Hepatocyte (in vitro differentiated cells): ENCODE data around the gene AKAP13.

Experiments used
- EZH2 ChIP-seq: fragments of 200-600 bp; sonication (generic); IDR thresholded peaks from 2 replicates; pipeline ENCODE4 v1.6.1; 2016; ENCODE audit warnings: antibody characterized with exemption, mild to moderate bottlenecking, borderline replicate concordance
- TF ChIP-seq, protein P1 (sequence below): fragments of 200-600 bp; sonication (generic); IDR thresholded peaks from 2 replicates; pipeline ENCODE4 v1.5.1; 2016; ENCODE audit warnings: antibody characterized with exemption, mild to moderate bottlenecking; ENCODE audit not compliant: poor library complexity

DNA sequence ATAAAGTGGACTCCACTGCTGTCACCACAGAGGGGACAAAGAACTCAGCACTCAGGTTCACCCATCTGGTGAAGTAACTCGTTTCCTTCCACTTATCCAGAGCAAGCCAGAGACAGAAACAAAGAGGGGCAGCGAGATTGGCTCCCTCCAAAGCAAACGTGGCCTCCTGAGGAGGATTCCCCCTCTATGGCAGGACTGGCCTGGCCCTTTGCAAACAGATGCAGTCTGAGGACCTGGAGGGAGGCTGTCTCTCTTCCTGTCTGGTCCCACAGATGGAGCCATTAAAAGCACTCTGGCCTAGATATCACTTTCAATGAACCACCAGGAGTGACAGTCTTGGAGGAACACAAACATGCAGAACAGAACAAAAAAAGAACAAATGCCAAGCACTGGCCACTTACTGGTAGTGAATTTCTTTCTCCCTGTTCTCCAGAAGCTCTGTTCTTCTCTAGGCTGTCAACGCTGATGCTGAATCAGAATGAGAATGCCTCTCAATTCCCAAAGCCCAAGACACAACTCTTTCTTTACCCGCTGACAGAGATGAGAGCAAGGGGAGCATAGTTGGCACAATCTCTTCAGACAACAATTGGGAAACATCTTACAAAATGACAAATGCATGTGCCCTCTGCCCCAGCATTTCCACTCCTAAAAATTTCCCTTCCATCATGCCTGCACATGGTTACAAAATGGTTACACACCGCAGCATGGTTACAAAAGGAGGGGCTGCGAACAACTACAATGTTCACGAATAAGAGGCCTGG is 400.0 kb downstream of the AKAP13 start:
- no peak for TF ChIP-seq EZH2
- TF ChIP-seq, protein P1, sequence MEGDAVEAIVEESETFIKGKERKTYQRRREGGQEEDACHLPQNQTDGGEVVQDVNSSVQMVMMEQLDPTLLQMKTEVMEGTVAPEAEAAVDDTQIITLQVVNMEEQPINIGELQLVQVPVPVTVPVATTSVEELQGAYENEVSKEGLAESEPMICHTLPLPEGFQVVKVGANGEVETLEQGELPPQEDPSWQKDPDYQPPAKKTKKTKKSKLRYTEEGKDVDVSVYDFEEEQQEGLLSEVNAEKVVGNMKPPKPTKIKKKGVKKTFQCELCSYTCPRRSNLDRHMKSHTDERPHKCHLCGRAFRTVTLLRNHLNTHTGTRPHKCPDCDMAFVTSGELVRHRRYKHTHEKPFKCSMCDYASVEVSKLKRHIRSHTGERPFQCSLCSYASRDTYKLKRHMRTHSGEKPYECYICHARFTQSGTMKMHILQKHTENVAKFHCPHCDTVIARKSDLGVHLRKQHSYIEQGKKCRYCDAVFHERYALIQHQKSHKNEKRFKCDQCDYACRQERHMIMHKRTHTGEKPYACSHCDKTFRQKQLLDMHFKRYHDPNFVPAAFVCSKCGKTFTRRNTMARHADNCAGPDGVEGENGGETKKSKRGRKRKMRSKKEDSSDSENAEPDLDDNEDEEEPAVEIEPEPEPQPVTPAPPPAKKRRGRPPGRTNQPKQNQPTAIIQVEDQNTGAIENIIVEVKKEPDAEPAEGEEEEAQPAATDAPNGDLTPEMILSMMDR = no peak
